Body of pancreas (tissue), 4 donors: ENCODE results near the gene GJA1. TPM values are rescaled to one million over a fixed set of nuclear protein-coding genes. Genes with fewer than 3 reads are reported as not detected.

Experiments used
- ATAC-seq: fragments of 150-250 bp; one replicate; pipeline ENCODE4 v1.9.1; 2016
- DNase-seq, 4 donors: peaks; one replicate each; pipeline ENCODE4 v3.0.0-alpha.2; 2019
- H3K27ac ChIP-seq, 4 donors: fragments of 200-600 bp; sonication (generic); 1 replicate in 3 of 4; 2 replicates in 1 of 4; pipeline versions ENCODE4 v1.5.1 to v1.6.1; 2016 to 2019; ENCODE audit warnings: mild to moderate bottlenecking in 1 of 4, mixed read lengths in 1 of 4, moderate library complexity in 1 of 4
- H3K27me3 ChIP-seq, 2 donors: fragments of 200-600 bp; sonication (generic); one replicate each; pipeline ENCODE4 v1.6.0; 2016; ENCODE audit warnings: mild to moderate bottlenecking in 1 of 2
- H3K36me3 ChIP-seq, 2 donors: fragments of 200-600 bp; sonication (generic); replicated peaks in 1 of 2; 2 replicates each; pipeline ENCODE4 v1.5.1; 2016; ENCODE audit warnings: low read depth in 2 of 2; ENCODE audit not compliant: insufficient read depth in 1 of 2
- H3K4me1 ChIP-seq: fragments of 200-600 bp; sonication (generic); one replicate; pipeline ENCODE4 v1.6.0; 2016
- H3K4me3 ChIP-seq, 2 donors: fragments of 200-600 bp; sonication (generic); 1 replicate in 1 of 2; 2 replicates in 1 of 2; pipeline ENCODE4 v1.5.1; 2016 to 2019
- H3K9me3 ChIP-seq, 3 donors: fragments of 200-600 bp; sonication (generic); 1 replicate in 2 of 3; 2 replicates in 1 of 3; pipeline ENCODE4 v1.5.1; 2016
- CTCF ChIP-seq, 7 experiments: fragments of 450-650 bp in 4 of 7; fragments of 200-600 bp in 3 of 7; sonication (generic) in 3 of 7; IDR thresholded peaks; one replicate each; pipeline ENCODE4 v1.5.1; 2016 to 2019; ENCODE audit warnings: antibody characterized with exemption in 7 of 7
- POLR2A ChIP-seq, 3 donors: fragments of 450-650 bp; IDR thresholded peaks; one replicate each; pipeline ENCODE4 v1.6.1; 2016; ENCODE audit warnings: antibody characterized with exemption in 3 of 3, mild to moderate bottlenecking in 2 of 3
- WGBS, 2 donors: methylation state at CpG; one replicate each; pipeline ENCODE4 v1.1.5; 2017; 5-methylcytosine and 5-hydroxymethylcytosine counted together
- intact Hi-C: fragments of 100-400 bp; cut with DNase I; formaldehyde crosslinking; loops from one replicate; pipeline ENCODE4 v1.15.1; 2023
- total RNA-seq, 2 donors: library from RNA; depleted of rRNA; stranded (reverse); fragments of >200 nt; gene quantifications; one replicate each; pipeline ENCODE4 v1.1.0, GENCODE V29; 2016

GJA1 gene
- total RNA-seq, 2 donors from 2014 or later: 8.2 to 14.8 TPM

- H3K4me3 ChIP-seq: no peak overlapping the region
- TF ChIP-seq POLR2A (IDR thresholded peaks at IDR 0.05) (no peak), CTCF (IDR thresholded peaks at IDR 0.05) (no peak)
Measured at GRCh38 chr6:121482751-121483150, 47.3 kb downstream of the GJA1 start.

GRCh38 chr6:121485359-121485811 is 49.9 kb downstream of the GJA1 start:
- H3K9me3 ChIP-seq: no peaks in the 10 kb centered on the region
- H3K27me3 ChIP-seq: no peaks in the 10 kb centered on the region
- TF ChIP-seq CTCF (IDR thresholded peaks at IDR 0.05) (no peak), POLR2A (IDR thresholded peaks at IDR 0.05) (no peak)
- intact Hi-C loops: no loop called here
- no peaks in the 10 kb centered on the region for H3K36me3 ChIP-seq
- no peak overlapping the region for H3K27ac ChIP-seq
- no peaks in the 10 kb centered on the region for H3K4me1 ChIP-seq
- H3K4me3 ChIP-seq: no peak overlapping the region
- DNase-seq (no peak), ATAC-seq (no peak)
- 44 to 47% methylated on average over 2 of the region's 2 CpGs for WGBS, 2 donors

More at GRCh38 chr6:121482751-121483150, 47.3 kb downstream of the GJA1 start:
- no peaks in the 10 kb centered on the region for H3K4me1 ChIP-seq
- H3K27ac ChIP-seq: no peak overlapping the region
- no peaks in the 10 kb centered on the region for H3K27me3 ChIP-seq
- DNase-seq: no peak
- H3K9me3 ChIP-seq: no peaks in the 10 kb centered on the region
- H3K36me3 ChIP-seq: no peaks in the 10 kb centered on the region
- no peak for ATAC-seq
- intact Hi-C loops: no loop called here

- WGBS, 2 donors: 31 to 38% methylated on average over 1 of the region's 1 CpG
- Histone ChIP-seq H3K36me3 (no peaks in the 10 kb centered on the region), H3K27ac (no peak overlapping the region), H3K9me3 (no peaks in the 10 kb centered on the region), H3K4me1 (no peaks in the 10 kb centered on the region), H3K27me3 (no peaks in the 10 kb centered on the region), H3K4me3 (no peak overlapping the region)
- intact Hi-C loops: no loop called here
- no peak for ATAC-seq
- no peak for TF ChIP-seq POLR2A (IDR thresholded peaks at IDR 0.05)
- TF ChIP-seq CTCF (IDR thresholded peaks at IDR 0.05): no peak
- DNase-seq: no peak
Measured at GRCh38 chr6:121491576-121491975, 56.1 kb downstream of the GJA1 start.

GRCh38 chr6:121492536-121492935 is 57.1 kb downstream of the GJA1 start:
- no peak overlapping the region for H3K4me3 ChIP-seq
- 63 to 66% methylated on average over 1 of the region's 1 CpG for WGBS, 2 donors
- no peak for ATAC-seq
- DNase-seq: no peak
- H3K27me3 ChIP-seq: no peaks in the 10 kb centered on the region
- TF ChIP-seq CTCF (IDR thresholded peaks at IDR 0.05): no peak
- H3K4me1 ChIP-seq: no peaks in the 10 kb centered on the region
- intact Hi-C loops: no loop called here
- no peaks in the 10 kb centered on the region for H3K9me3 ChIP-seq
- H3K36me3 ChIP-seq: no peaks in the 10 kb centered on the region
- no peak overlapping the region for H3K27ac ChIP-seq

DNA sequence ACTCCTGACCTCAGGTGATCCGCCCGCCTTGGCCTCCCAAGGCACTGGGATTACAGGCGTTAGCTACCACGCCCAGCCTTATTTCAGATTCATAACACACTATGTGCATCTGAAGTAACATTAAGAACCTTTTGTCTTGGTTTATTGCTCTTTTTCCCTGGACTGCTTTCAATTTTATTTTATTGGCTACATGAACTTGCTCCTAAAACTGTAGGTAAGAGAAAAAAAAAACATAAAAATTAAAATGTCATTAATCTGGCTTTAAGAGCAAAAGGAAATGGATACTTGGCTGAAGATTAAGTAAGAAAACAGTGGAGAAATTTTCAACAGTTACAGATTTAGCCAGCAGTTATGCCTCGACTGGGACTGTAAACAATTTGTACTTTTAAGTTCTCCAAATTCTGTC is 62.5 kb downstream of the GJA1 start:
- WGBS, 2 donors: 53 to 59% methylated on average over 5 of the region's 5 CpGs
- H3K27ac ChIP-seq: peak overlapping the region in 1 of 4 donors; percentile 7
- H3K27me3 ChIP-seq: no peaks in the 10 kb centered on the region
- ATAC-seq (peak; percentile 42), DNase-seq (no peak)
- intact Hi-C loops: no loop called here
- no peaks in the 10 kb centered on the region for H3K36me3 ChIP-seq
- TF ChIP-seq CTCF (IDR thresholded peaks at IDR 0.05) (no peak), POLR2A (IDR thresholded peaks at IDR 0.05) (no peak)
- H3K9me3 ChIP-seq: no peaks in the 10 kb centered on the region
- no peak overlapping the region for H3K4me3 ChIP-seq
- no peaks in the 10 kb centered on the region for H3K4me1 ChIP-seq
